GM20000 (cell line): ENCODE results near the gene IRF2.

Experiments used
- DNase-seq: peaks from one replicate; pipeline ENCODE4 v3.0.0; 2012; ENCODE audit warnings: low spot score
- CTCF ChIP-seq: IDR thresholded peaks from 2 replicates; pipeline ENCODE4 v1.5.1; 2012; ENCODE audit warnings: mild to moderate bottlenecking, control low read depth; ENCODE audit errors: extremely low read depth, missing control alignments

IRF2 gene

GRCh38 chr4:184437565-184438265 is 36.6 kb downstream of the IRF2 start:
- no peak for TF ChIP-seq CTCF
- DNase-seq, result no peak

- no peak for TF ChIP-seq CTCF
- no peak for DNase-seq
These were observed 39.8 kb downstream of the IRF2 start for GRCh38 chr4:184434501-184435066.

- TF ChIP-seq CTCF, result no peak
These were observed 40.3 kb downstream of the IRF2 start for GRCh38 chr4:184434021-184434420.

GRCh38 chr4:184433258-184433892 is 41.0 kb downstream of the IRF2 start:
- TF ChIP-seq CTCF, result no peak
- DNase-seq, result no peak

More at GRCh38 chr4:184434021-184434420, 40.3 kb downstream of the IRF2 start:
- no peak for DNase-seq

- no peak for DNase-seq
- no peak for TF ChIP-seq CTCF
These were observed 42.0 kb downstream of the IRF2 start for GRCh38 chr4:184432127-184432922.

- DNase-seq, result no peak
- TF ChIP-seq CTCF, result no peak
These were observed 44.2 kb downstream of the IRF2 start for GRCh38 chr4:184430163-184430562.

- DNase-seq, result no peak
- TF ChIP-seq CTCF, result no peak
These were observed 45.6 kb downstream of the IRF2 start for GRCh38 chr4:184428787-184429186.
